ENCODE measurements around the gene HILPDA. TPM values are rescaled to one million over a fixed set of nuclear protein-coding genes. Genes with fewer than 3 reads are reported as not detected.

The HILPDA gene
- total RNA-seq, 1 donor from 2014 or later: 12.4 TPM

DNA sequence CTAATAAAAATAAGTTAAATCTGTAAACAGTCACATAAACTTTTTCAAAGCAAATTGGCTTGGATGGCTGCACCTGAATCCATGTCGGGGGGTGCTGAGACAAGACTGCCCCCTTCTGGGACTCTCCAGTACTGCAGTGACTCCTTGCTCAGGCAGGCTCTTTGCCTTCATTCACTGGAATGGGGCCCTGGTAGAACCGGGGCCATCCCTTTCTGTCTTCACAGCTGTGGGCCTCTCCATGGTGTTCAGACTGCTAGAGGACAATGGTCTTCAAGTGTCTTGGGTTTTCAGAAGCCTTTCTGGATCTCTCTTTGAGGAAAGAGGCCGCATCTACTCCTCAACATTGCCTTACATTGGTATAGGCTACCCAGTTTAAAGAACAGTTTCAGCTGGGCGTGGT is 29.8 kb upstream of the HILPDA start:
- H3K27ac ChIP-seq (ENCODE audit: low read depth, low read length): no peak overlapping the region
- no peaks in the 10 kb centered on the region for H4K20me1 ChIP-seq (ENCODE audit: insufficient read depth, low read length)
- H3K9me3 Mint-ChIP-seq (ENCODE audit: unreplicated experiment): no peaks in the 10 kb centered on the region
- no peaks in the 10 kb centered on the region for H3K79me2 ChIP-seq (ENCODE audit: insufficient read depth, low read length)
- no peak for TF ChIP-seq EZH2 (IDR thresholded peaks at IDR 0.05; ENCODE audit: insufficient read depth, low read length)
- TF ChIP-seq, protein P1, sequence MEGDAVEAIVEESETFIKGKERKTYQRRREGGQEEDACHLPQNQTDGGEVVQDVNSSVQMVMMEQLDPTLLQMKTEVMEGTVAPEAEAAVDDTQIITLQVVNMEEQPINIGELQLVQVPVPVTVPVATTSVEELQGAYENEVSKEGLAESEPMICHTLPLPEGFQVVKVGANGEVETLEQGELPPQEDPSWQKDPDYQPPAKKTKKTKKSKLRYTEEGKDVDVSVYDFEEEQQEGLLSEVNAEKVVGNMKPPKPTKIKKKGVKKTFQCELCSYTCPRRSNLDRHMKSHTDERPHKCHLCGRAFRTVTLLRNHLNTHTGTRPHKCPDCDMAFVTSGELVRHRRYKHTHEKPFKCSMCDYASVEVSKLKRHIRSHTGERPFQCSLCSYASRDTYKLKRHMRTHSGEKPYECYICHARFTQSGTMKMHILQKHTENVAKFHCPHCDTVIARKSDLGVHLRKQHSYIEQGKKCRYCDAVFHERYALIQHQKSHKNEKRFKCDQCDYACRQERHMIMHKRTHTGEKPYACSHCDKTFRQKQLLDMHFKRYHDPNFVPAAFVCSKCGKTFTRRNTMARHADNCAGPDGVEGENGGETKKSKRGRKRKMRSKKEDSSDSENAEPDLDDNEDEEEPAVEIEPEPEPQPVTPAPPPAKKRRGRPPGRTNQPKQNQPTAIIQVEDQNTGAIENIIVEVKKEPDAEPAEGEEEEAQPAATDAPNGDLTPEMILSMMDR (IDR thresholded peaks at IDR 0.05; ENCODE audit: insufficient read depth, low read depth, low read length): peak; percentile 93
- no peak overlapping the region for H2AFZ ChIP-seq (ENCODE audit: low read depth, low read length)
- H3K4me1 ChIP-seq (ENCODE audit: insufficient read depth, low read length): no peaks in the 10 kb centered on the region
- H3K27me3 ChIP-seq (ENCODE audit: insufficient read depth, low read length): no peaks in the 10 kb centered on the region
- H3K36me3 ChIP-seq (ENCODE audit: insufficient read depth, low read length): no peaks in the 10 kb centered on the region
- H3K4me2 ChIP-seq (ENCODE audit: low read length): no peak overlapping the region
- H3K9ac ChIP-seq (ENCODE audit: low read length): no peak overlapping the region
- no peaks in the 10 kb centered on the region for H3K9me3 ChIP-seq (ENCODE audit: insufficient read depth, low read depth, low read length)
- H3K4me1 Mint-ChIP-seq (ENCODE audit: low read depth, unreplicated experiment): peaks cover 3% of the 10 kb centered on the region
- no peaks in the 10 kb centered on the region for H3K36me3 Mint-ChIP-seq (ENCODE audit: low read depth, unreplicated experiment)
- H3K27ac Mint-ChIP-seq (ENCODE audit: unreplicated experiment): no peak overlapping the region
- H3K4me3 ChIP-seq (ENCODE audit: insufficient read depth, low read depth, low read length): no peak overlapping the region
- no peak overlapping the region for H3K4me3 Mint-ChIP-seq (ENCODE audit: unreplicated experiment)
- FAIRE-seq (no peak), DNase-seq (ENCODE audit: low read depth) (no peak)
- H3K27me3 Mint-ChIP-seq (ENCODE audit: low read depth, unreplicated experiment): peaks cover 21% of the 10 kb centered on the region

DNA sequence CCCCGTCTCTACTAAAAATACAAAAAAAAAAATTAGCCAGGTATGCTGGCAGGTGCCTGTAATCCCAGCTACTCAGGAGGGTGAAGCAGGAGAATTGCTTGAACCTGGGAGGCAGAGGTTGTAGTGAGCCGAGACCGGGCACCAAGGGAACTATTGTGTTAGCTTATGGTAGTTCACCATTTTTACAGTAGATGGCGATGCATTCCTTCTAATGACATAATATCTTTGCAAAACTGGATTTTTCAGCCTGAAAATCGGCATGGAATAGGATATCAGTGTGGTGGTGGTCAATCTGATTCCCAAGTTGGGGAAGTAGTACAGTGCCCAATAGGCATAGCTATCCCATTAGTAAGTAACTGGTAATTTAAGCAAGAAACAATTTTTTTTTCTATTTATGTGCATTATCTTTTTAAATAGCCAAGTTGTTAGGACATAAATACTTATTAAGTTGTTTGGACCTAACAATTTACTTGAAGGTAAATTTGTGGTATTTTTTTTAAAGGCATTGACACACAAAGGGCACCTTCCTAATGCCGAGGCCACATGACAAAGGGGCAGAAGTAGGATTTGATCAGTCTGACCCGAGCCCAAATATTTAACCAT is 28.3 kb upstream of the HILPDA start:
- Histone ChIP-seq H3K9ac (ENCODE audit: low read length) (no peak overlapping the region), H3K4me3 (ENCODE audit: insufficient read depth, low read depth, low read length) (no peak overlapping the region), H3K9me3 (ENCODE audit: insufficient read depth, low read depth, low read length) (no peaks in the 10 kb centered on the region), H3K4me1 (ENCODE audit: insufficient read depth, low read length) (no peaks in the 10 kb centered on the region), H3K36me3 (ENCODE audit: insufficient read depth, low read length) (no peaks in the 10 kb centered on the region), H3K27me3 (ENCODE audit: insufficient read depth, low read length) (peaks cover 7% of the 10 kb centered on the region), H4K20me1 (ENCODE audit: insufficient read depth, low read length) (no peaks in the 10 kb centered on the region), H2AFZ (ENCODE audit: low read depth, low read length) (no peak overlapping the region), H3K27ac (ENCODE audit: low read depth, low read length) (no peak overlapping the region), H3K79me2 (ENCODE audit: insufficient read depth, low read length) (no peaks in the 10 kb centered on the region), H3K4me2 (ENCODE audit: low read length) (no peak overlapping the region)
- FAIRE-seq (no peak), DNase-seq (ENCODE audit: low read depth) (peak; percentile 25)
- no peaks in the 10 kb centered on the region for H3K9me3 Mint-ChIP-seq (ENCODE audit: unreplicated experiment)
- H3K4me3 Mint-ChIP-seq (ENCODE audit: unreplicated experiment): no peak overlapping the region
- H3K27me3 Mint-ChIP-seq (ENCODE audit: low read depth, unreplicated experiment): peaks cover 23% of the 10 kb centered on the region
- no peaks in the 10 kb centered on the region for H3K4me1 Mint-ChIP-seq (ENCODE audit: low read depth, unreplicated experiment)
- TF ChIP-seq, protein P1 (IDR thresholded peaks at IDR 0.05; ENCODE audit: insufficient read depth, low read depth, low read length): peak; percentile 75
- TF ChIP-seq EZH2 (IDR thresholded peaks at IDR 0.05; ENCODE audit: insufficient read depth, low read length): no peak
- no peak overlapping the region for H3K27ac Mint-ChIP-seq (ENCODE audit: unreplicated experiment)
- no peaks in the 10 kb centered on the region for H3K36me3 Mint-ChIP-seq (ENCODE audit: low read depth, unreplicated experiment)

DNA sequence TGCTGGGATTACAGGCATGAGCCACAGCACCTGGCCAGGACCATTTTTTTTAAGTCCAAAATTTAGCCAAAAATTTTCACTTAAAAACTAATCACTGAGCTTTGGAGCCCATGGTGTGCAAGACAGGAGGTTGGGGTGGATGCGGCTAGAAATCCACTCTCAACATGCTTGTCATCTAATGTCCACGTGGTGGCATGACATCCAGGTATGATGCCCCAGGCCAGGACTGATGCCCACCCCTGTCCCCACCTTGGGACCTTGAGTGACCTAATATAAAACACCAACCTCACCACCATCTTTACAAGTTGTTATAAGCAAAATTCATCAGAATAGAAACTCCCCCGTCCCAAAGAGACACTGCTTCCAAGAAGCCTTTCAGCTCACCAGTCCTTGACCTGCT is 25.5 kb upstream of the HILPDA start:
- H3K4me1 Mint-ChIP-seq (ENCODE audit: low read depth, unreplicated experiment): no peaks in the 10 kb centered on the region
- H3K27me3 ChIP-seq (ENCODE audit: insufficient read depth, low read length): peaks cover 13% of the 10 kb centered on the region

More for the DNA sequence above, 25.5 kb upstream of the HILPDA start:
- no peak overlapping the region for H3K27ac Mint-ChIP-seq (ENCODE audit: unreplicated experiment)
- DNase-seq (ENCODE audit: low read depth) (no peak), FAIRE-seq (no peak)
- H3K36me3 Mint-ChIP-seq (ENCODE audit: low read depth, unreplicated experiment): no peaks in the 10 kb centered on the region
- no peak overlapping the region for H3K9ac ChIP-seq (ENCODE audit: low read length)
- no peak overlapping the region for H3K27ac ChIP-seq (ENCODE audit: low read depth, low read length)
- H4K20me1 ChIP-seq (ENCODE audit: insufficient read depth, low read length): no peaks in the 10 kb centered on the region
- H3K4me2 ChIP-seq (ENCODE audit: low read length): no peak overlapping the region
- H3K79me2 ChIP-seq (ENCODE audit: insufficient read depth, low read length): no peaks in the 10 kb centered on the region
- H3K4me3 ChIP-seq (ENCODE audit: insufficient read depth, low read depth, low read length): no peak overlapping the region
- H3K27me3 Mint-ChIP-seq (ENCODE audit: low read depth, unreplicated experiment): peaks cover 10% of the 10 kb centered on the region
- no peaks in the 10 kb centered on the region for H3K36me3 ChIP-seq (ENCODE audit: insufficient read depth, low read length)
- TF ChIP-seq EZH2 (IDR thresholded peaks at IDR 0.05; ENCODE audit: insufficient read depth, low read length): no peak
- TF ChIP-seq, protein P1 (IDR thresholded peaks at IDR 0.05; ENCODE audit: insufficient read depth, low read depth, low read length): no peak
- no peak overlapping the region for H3K4me3 Mint-ChIP-seq (ENCODE audit: unreplicated experiment)
- no peaks in the 10 kb centered on the region for H3K4me1 ChIP-seq (ENCODE audit: insufficient read depth, low read length)
- no peaks in the 10 kb centered on the region for H3K9me3 ChIP-seq (ENCODE audit: insufficient read depth, low read depth, low read length)
- H2AFZ ChIP-seq (ENCODE audit: low read depth, low read length): no peak overlapping the region
- H3K9me3 Mint-ChIP-seq (ENCODE audit: unreplicated experiment): no peaks in the 10 kb centered on the region
